ENCODE results near the gene NSD1. TPM values are rescaled to one million over a fixed set of nuclear protein-coding genes. Genes with fewer than 3 reads are reported as not detected.
A peak's percentile ranks its signal among the peaks of the same experiment; 100 is the strongest.

Gene NSD1
- total and polyA plus RNA-seq, 9 of the 15 experiments (the other 6 are each of a cell fraction or from before 2014, with no cell fraction given) = 3.8 to 51.0 (median 24.7) TPM

DNA sequence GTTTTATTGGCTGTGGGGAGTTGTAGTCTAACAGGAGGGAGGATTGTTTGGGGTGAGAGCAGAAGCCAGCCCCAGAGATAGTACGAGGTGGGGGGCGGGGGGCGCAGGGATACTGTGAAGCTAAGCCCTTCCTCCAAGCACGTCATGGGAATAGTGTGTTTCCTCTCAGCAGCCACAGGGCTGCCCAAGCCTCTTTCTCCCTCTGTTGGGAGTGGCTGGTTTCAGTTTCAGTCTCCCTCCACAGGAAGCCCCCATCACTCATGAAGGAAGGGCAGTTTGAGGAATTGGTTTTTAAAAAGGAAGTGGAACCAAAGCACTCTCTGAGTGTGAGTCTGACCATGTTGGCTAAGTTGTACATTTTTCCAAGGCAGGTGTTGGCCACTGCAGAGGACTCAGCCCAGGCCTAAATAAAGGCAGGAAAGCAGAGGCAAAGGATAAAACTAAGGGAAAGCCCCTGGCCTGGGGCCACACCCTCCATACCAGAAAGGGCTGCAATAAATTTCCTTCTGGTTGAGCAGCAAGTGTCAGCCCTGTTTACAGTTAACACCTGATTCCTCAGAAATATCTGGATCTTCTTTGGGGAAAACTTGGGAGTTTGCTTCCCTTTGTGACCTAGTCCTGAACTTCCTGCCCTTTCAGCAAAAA, 166.8 kb downstream of the NSD1 start (continued):
- TF ChIP-seq, protein P1, sequence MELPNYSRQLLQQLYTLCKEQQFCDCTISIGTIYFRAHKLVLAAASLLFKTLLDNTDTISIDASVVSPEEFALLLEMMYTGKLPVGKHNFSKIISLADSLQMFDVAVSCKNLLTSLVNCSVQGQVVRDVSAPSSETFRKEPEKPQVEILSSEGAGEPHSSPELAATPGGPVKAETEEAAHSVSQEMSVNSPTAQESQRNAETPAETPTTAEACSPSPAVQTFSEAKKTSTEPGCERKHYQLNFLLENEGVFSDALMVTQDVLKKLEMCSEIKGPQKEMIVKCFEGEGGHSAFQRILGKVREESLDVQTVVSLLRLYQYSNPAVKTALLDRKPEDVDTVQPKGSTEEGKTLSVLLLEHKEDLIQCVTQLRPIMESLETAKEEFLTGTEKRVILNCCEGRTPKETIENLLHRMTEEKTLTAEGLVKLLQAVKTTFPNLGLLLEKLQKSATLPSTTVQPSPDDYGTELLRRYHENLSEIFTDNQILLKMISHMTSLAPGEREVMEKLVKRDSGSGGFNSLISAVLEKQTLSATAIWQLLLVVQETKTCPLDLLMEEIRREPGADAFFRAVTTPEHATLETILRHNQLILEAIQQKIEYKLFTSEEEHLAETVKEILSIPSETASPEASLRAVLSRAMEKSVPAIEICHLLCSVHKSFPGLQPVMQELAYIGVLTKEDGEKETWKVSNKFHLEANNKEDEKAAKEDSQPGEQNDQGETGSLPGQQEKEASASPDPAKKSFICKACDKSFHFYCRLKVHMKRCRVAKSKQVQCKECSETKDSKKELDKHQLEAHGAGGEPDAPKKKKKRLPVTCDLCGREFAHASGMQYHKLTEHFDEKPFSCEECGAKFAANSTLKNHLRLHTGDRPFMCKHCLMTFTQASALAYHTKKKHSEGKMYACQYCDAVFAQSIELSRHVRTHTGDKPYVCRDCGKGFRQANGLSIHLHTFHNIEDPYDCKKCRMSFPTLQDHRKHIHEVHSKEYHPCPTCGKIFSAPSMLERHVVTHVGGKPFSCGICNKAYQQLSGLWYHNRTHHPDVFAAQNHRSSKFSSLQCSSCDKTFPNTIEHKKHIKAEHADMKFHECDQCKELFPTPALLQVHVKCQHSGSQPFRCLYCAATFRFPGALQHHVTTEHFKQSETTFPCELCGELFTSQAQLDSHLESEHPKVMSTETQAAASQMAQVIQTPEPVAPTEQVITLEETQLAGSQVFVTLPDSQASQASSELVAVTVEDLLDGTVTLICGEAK (IDR thresholded peaks at IDR 0.05) = peak; percentile 55
- TF ChIP-seq, protein P1 (CRISPR knock-in tag; IDR thresholded peaks at IDR 0.05) = no peak
- no peak for TF ChIP-seq MTA1 (IDR thresholded peaks at IDR 0.05; ENCODE audit: borderline replicate concordance)
- TF ChIP-seq TCF7 (IDR thresholded peaks at IDR 0.05; ENCODE audit: borderline replicate concordance) = no peak
- 0 out of 4 replicates have a peak, but pooled peaks of 1 of the 2 experiments have one; percentile 22 for TF ChIP-seq TBL1XR1 (IDR thresholded peaks at IDR 0.05; ENCODE audit: low read length in 2 of 2)
- TF ChIP-seq L3MBTL2 (IDR thresholded peaks at IDR 0.05) = no peak; the same call in 1 of the 2 replicates
- TF ChIP-seq ZNF253 (CRISPR knock-in tag; conservative IDR thresholded peaks at IDR 0.05) = no peak
- TF ChIP-seq FOXJ3 (CRISPR knock-in tag; IDR thresholded peaks at IDR 0.05) = no peak
- TF ChIP-seq ELF4 (CRISPR knock-in tag; IDR thresholded peaks at IDR 0.05) = no peak
- no peak for TF ChIP-seq ZNF23 (CRISPR knock-in tag; IDR thresholded peaks at IDR 0.05)
- TF ChIP-seq, protein P2, sequence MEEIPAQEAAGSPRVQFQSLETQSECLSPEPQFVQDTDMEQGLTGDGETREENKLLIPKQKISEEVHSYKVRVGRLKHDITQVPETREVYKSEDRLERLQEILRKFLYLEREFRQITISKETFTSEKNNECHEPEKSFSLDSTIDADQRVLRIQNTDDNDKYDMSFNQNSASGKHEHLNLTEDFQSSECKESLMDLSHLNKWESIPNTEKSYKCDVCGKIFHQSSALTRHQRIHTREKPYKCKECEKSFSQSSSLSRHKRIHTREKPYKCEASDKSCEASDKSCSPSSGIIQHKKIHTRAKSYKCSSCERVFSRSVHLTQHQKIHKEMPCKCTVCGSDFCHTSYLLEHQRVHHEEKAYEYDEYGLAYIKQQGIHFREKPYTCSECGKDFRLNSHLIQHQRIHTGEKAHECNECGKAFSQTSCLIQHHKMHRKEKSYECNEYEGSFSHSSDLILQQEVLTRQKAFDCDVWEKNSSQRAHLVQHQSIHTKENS (CRISPR knock-in tag; IDR thresholded peaks at IDR 0.05) = no peak
- no peak for TF ChIP-seq SP2 (IDR thresholded peaks at IDR 0.05; ENCODE audit: extremely low read depth, low read depth, low read length, poor library complexity, severe bottlenecking)
- no peak for TF ChIP-seq TEAD2 (tag; IDR thresholded peaks at IDR 0.05)
- peak; percentile 33; the same call in 1 of the 2 replicates for TF ChIP-seq GABPB1 (CRISPR knock-in tag; IDR thresholded peaks at IDR 0.05)
- 0 out of 2 replicates have a peak, but pooled peaks have one; percentile 63 for TF ChIP-seq XRCC5 (IDR thresholded peaks at IDR 0.05; ENCODE audit: low read depth, low read length)
- no peak for TF ChIP-seq ZNF75A (CRISPR knock-in tag; IDR thresholded peaks at IDR 0.05)
- TF ChIP-seq CXXC5 (CRISPR knock-in tag; IDR thresholded peaks at IDR 0.05) = peak; percentile 24; the same call in 1 of the 2 replicates
- no peak for TF ChIP-seq RUNX1 (IDR thresholded peaks at IDR 0.05; ENCODE audit: low read depth)
- peak in 1 of 2 experiments; percentile 42; a peak in 2 of 4 replicates for TF ChIP-seq RAD21 (CRISPR knock-in tag; conservative IDR thresholded peaks at IDR 0.05 in 1 of 2, IDR thresholded peaks at IDR 0.05 in 1 of 2)

All from K562 (cell line).